Stomach (tissue), 9 donors: ENCODE data around the gene MIPOL1. TPM values are rescaled to one million over a fixed set of nuclear protein-coding genes. Genes with fewer than 3 reads are reported as not detected.
"Not testable (repeated sequence)": the region's sequence is repeated elsewhere in the genome, so short reads cannot be mapped to it uniquely, and the experiment has no call there.

Experiments
- DNase-seq, 2 donors: peaks; one replicate each; pipeline versions ENCODE4 v3.0.0 to v3.0.0-alpha.2; 2013 to 2019
- H3K27ac ChIP-seq, 5 donors: fragments of 200-600 bp in 4 of 5; sonication (generic) in 4 of 5; one replicate each; pipeline ENCODE4 v1.5.1; 2013 to 2019; ENCODE audit warnings: mild to moderate bottlenecking in 1 of 5, moderate library complexity in 1 of 5
- H3K27me3 ChIP-seq, 3 donors: fragments of 200-600 bp; sonication (generic); one replicate each; pipeline ENCODE4 v1.5.1; 2017 to 2019; ENCODE audit warnings: mixed run types in 1 of 3
- H3K36me3 ChIP-seq, 4 donors: fragments of 200-600 bp; sonication (generic); 1 replicate in 3 of 4; 2 replicates in 1 of 4; pipeline ENCODE4 v1.5.1; 2016 to 2019
- H3K4me1 ChIP-seq, 4 donors: fragments of 200-600 bp; sonication (generic); one replicate each; pipeline ENCODE4 v1.5.1; 2016 to 2019
- H3K4me3 ChIP-seq, 4 donors: fragments of 200-600 bp; sonication (generic) in 3 of 4; one replicate each; pipeline ENCODE4 v1.5.1; 2016 to 2019; ENCODE audit warnings: mild to moderate bottlenecking in 1 of 4
- H3K9me3 ChIP-seq, 4 donors: fragments of 200-600 bp; sonication (generic); one replicate each; pipeline ENCODE4 v1.5.1; 2016 to 2019
- EP300 ChIP-seq: sonication (generic); formaldehyde crosslinking; IDR thresholded peaks from one replicate; pipeline ENCODE4 v1.6.1; 2017; ENCODE audit warnings: antibody characterized with exemption
- POLR2A ChIP-seq, 4 donors: fragments of 450-650 bp; IDR thresholded peaks; one replicate each; pipeline ENCODE4 v1.6.1; 2016; ENCODE audit warnings: antibody characterized with exemption in 4 of 4, control low read depth in 2 of 4, mild to moderate bottlenecking in 1 of 4, moderate library complexity in 1 of 4
- POLR2AphosphoS5 ChIP-seq, 3 donors: sonication (generic); formaldehyde crosslinking; IDR thresholded peaks; one replicate each; pipeline ENCODE4 v1.6.1; 2016; ENCODE audit warnings: antibody characterized with exemption in 3 of 3
- WGBS, 5 donors: extraction: QIAGEN DNeasy Blood & Tissue Kit in 3 of 5; methylation state at CpG; one replicate each; pipeline versions ENCODE4 v1.1.5 to v1.1.7; 2013 to 2018; 5-methylcytosine and 5-hydroxymethylcytosine counted together
- intact Hi-C: fragments of 100-400 bp; cut with DNase I; formaldehyde crosslinking; loops from one replicate; pipeline ENCODE4 v1.15.1; 2023; ENCODE audit warnings: low total_unique reads
- polyA plus RNA-seq, 3 donors: library from polyadenylated mRNA; stranded (reverse); fragments of 200-250 nt; gene quantifications; one replicate each; pipeline ENCODE4 v1.2.3, GENCODE V29; 2013
- total RNA-seq, 5 donors: library from RNA; depleted of rRNA; stranded (reverse); fragments of >200 nt; gene quantifications; one replicate each; pipeline versions ENCODE4 v1.1.0 to v1.2.3, GENCODE V29; 2014 to 2016
- TF ChIP-seq, protein P1 (sequence below), 7 experiments: fragments of 450-650 bp in 4 of 7; fragments of 200-600 bp in 3 of 7; sonication (generic) in 3 of 7; IDR thresholded peaks; one replicate each; pipeline ENCODE4 v1.5.1; 2016 to 2019; ENCODE audit warnings: antibody characterized with exemption in 7 of 7, control low read depth in 2 of 7, mild to moderate bottlenecking in 1 of 7
- donor health status: healthy with polysubstance abuse.
- donor health status: Bipolar disorder and iron deficiency.
- donor health status: healthy.

MIPOL1 gene
- total and polyA plus RNA-seq, 8 donors, result 2.2 to 133 (median 15.8) TPM

DNA sequence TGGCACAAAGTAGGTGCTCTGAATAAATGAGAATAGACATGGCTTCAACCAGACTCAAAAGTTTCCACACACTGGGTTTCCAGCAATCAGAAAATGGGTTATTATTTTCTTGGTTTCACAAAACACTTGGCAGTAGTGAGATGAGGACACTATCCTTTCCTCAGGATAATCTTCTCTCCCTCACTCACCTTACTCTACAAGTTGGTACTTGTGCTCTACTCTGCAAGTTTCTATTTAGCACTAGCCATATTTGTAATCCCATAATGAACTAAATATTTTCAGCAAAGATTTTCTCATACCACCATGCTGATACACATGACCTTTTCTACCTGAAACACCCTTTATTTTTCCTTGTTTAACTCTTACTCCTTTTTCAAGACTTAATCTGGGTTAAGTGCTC, 259.6 kb downstream of the MIPOL1 start:
- no peak for DNase-seq
- H3K4me3 ChIP-seq, result no peak overlapping the region
- H3K4me1 ChIP-seq, result no peaks in the 10 kb centered on the region
- peaks cover 0 to 14% (median 8%) of the 10 kb centered on the region in 4 donors for H3K9me3 ChIP-seq
- no peaks in the 10 kb centered on the region for H3K36me3 ChIP-seq
- H3K27me3 ChIP-seq, result no peaks in the 10 kb centered on the region
- TF ChIP-seq EP300 (no peak), POLR2AphosphoS5 (IDR thresholded peaks at IDR 0.05) (no peak), POLR2A (IDR thresholded peaks at IDR 0.05) (no peak)
- TF ChIP-seq, protein P1, sequence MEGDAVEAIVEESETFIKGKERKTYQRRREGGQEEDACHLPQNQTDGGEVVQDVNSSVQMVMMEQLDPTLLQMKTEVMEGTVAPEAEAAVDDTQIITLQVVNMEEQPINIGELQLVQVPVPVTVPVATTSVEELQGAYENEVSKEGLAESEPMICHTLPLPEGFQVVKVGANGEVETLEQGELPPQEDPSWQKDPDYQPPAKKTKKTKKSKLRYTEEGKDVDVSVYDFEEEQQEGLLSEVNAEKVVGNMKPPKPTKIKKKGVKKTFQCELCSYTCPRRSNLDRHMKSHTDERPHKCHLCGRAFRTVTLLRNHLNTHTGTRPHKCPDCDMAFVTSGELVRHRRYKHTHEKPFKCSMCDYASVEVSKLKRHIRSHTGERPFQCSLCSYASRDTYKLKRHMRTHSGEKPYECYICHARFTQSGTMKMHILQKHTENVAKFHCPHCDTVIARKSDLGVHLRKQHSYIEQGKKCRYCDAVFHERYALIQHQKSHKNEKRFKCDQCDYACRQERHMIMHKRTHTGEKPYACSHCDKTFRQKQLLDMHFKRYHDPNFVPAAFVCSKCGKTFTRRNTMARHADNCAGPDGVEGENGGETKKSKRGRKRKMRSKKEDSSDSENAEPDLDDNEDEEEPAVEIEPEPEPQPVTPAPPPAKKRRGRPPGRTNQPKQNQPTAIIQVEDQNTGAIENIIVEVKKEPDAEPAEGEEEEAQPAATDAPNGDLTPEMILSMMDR (IDR thresholded peaks at IDR 0.05), result no peak
- no peak overlapping the region for H3K27ac ChIP-seq
- intact Hi-C loops, result no loop called here

DNA sequence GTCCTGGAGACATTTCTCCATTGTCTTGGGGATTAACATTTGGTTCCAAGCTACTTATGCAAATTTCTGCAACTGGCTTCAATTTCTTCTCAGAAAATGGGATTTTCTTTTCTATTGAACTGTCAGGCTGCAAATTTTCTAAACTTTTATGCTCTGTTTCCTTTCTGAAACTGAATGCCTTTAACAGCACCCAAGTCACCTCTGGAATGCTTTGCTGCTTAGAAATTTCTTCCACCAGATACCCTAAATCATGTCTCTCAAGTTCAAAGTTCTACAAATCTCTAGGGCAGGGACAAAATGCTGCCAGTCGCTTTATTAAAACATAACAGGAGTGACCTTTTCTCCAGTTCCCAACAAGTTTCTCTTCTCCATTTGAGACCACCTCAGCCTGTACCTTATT, 264.7 kb downstream of the MIPOL1 start:
- H3K36me3 ChIP-seq, H3K4me3 ChIP-seq, H3K4me1 ChIP-seq, H3K27me3 ChIP-seq, intact Hi-C loops, DNase-seq, H3K27ac ChIP-seq: not testable (repeated sequence)
- peaks cover 0 to 17% (median 8%) of the 10 kb centered on the region in 4 donors for H3K9me3 ChIP-seq
- 89 to 100% (median 97%) methylated on average over 1 of the region's 1 CpG for WGBS, 5 donors

DNA sequence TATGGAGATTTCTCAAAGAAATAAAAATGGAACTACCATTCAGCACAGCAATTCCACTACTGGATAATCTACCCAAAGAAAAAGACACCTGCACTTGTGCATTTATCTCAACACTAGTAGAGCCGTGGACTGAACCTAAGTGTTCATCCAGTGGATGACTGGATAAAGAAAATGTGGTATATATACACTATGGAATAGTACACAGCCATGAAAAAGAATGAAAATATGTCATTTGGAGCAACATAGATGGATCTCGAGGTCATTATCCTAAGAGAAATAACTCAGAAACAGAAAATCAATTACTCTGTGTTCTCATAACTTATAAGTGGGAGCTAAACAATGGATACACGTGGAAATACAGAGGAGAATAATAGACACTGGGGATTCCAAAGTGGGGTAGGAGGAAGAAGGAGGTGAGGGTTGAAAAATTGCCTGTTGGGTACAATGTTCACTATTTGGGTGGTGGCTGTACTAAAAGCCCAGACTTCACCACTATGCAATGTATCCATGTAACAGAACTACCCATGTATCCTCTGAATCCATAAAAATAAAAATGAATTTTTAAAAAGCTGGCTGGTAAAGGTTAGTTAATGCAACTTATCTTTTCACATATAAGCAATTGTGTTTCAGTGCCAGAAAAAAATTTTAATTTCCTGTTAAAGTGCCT, 266.6 kb downstream of the MIPOL1 start:
- intact Hi-C loops, result no loop called here
- H3K27ac ChIP-seq, result no peak overlapping the region
- H3K27me3 ChIP-seq, result no peaks in the 10 kb centered on the region
- 85 to 94% (median 93%) methylated on average over 3 of the region's 3 CpGs for WGBS, 5 donors
- H3K9me3 ChIP-seq, result peaks cover 0 to 17% (median 8%) of the 10 kb centered on the region in 4 donors
- H3K4me1 ChIP-seq, result peaks cover 0 to 5% (median 0%) of the 10 kb centered on the region in 4 donors
- no peak for DNase-seq
- no peaks in the 10 kb centered on the region for H3K36me3 ChIP-seq
- H3K4me3 ChIP-seq, result no peak overlapping the region
- TF ChIP-seq POLR2AphosphoS5 (IDR thresholded peaks at IDR 0.05) (no peak), POLR2A (IDR thresholded peaks at IDR 0.05) (no peak), EP300 (no peak)
- TF ChIP-seq, protein P1 (IDR thresholded peaks at IDR 0.05), result no peak

DNA sequence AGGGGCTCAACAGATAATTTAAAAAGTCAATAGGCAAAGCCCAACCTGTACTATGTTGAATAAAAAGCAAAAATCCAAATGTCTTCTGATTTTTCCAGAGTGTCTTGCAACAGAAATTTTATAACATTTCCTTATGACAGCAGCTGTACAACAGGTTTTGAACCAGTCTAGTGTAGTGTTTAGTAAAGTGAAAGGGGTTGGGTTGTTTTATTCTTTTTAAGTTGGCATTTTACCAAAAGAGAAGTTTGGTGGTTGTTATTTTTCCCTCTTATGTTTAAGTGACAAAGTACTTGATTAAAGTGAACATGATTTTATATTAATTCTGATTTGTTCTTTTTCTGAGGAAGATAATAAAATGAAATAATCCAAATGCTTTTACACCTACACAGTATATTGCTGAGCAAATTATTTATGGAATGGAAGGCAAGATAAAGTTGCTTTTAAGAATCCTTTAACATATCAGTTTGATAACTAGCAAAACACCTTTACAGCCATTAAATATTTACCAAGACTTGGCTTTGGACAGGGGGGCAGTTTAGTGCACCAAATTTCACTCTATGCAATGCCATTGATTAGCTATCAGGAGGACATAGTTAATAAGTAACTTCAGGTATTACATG, 268.4 kb downstream of the MIPOL1 start:
- no peak for TF ChIP-seq EP300
- TF ChIP-seq POLR2A (IDR thresholded peaks at IDR 0.05), result no peak
- peak in 1 of 3 donors; percentile 64 for TF ChIP-seq POLR2AphosphoS5 (IDR thresholded peaks at IDR 0.05)
- H3K27me3 ChIP-seq, result no peaks in the 10 kb centered on the region
- peaks cover 0 to 17% (median 3%) of the 10 kb centered on the region in 4 donors for H3K9me3 ChIP-seq
- H3K4me1 ChIP-seq, result peaks cover 0 to 5% (median 0%) of the 10 kb centered on the region in 4 donors
- intact Hi-C loops, result no loop called here
- peak overlapping the region in 4 of 5 donors; percentile 21 to 72 (median 53) for H3K27ac ChIP-seq
- DNase-seq, result peak in 1 of 2 donors; percentile 65
- H3K36me3 ChIP-seq, result no peaks in the 10 kb centered on the region
- H3K4me3 ChIP-seq, result no peak overlapping the region

DNA sequence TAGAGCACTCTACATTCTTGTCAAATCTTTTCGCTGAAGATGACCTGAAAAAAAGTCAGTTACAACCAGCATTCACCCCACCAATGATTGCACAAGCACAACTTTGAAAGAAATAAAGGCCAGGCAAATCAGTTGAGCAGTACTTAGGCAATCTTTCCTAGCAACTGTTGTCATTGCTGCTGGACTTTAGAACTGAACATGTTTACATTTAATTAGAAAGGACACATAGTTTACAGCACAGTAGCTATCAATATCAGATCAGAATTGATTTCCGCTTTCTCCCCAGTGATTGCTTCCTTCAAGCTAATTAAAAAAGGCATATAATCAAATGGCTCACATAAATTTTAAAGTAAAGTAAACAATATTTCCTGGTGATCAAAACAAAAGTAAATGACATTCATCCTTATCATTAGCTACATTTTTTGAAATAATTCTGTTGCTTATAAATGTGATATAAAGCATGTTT, 268.9 kb downstream of the MIPOL1 start:
- H3K36me3 ChIP-seq, result no peaks in the 10 kb centered on the region
- 29 to 70% (median 36%) methylated on average over 2 of the region's 2 CpGs for WGBS, 5 donors
- H3K27ac ChIP-seq, result peak overlapping the region in 3 of 5 donors; percentile 5 to 72 (median 32)
- intact Hi-C loops, result no loop called here
- peaks cover 0 to 5% (median 0%) of the 10 kb centered on the region in 4 donors for H3K4me1 ChIP-seq
- H3K4me3 ChIP-seq, result no peak overlapping the region
- TF ChIP-seq POLR2AphosphoS5 (IDR thresholded peaks at IDR 0.05) (peak in 2 of 3 donors; percentile 42 to 50), EP300 (no peak)
- peak in 1 of 2 donors; percentile 74 for DNase-seq
- peaks cover 0 to 12% (median 2%) of the 10 kb centered on the region in 4 donors for H3K9me3 ChIP-seq
- no peaks in the 10 kb centered on the region for H3K27me3 ChIP-seq

DNA sequence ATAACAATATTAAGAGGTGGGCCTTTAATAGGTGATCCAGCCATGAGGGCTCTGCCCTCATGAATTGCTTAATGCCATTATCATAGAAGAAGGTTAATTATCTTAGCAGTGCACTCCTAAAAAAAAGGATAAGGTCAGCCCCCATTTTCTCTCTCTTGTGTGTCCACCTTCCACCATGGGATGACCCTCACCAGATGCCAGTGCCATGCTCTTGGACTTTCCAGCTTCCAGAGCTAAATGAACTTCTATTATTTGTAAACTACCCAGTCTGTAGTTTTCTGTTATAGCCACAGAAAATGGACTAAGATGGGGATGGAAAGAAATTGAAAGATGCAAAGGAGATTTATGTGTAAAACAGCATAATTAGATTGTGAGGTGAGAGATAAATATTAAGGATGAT, 271.9 kb downstream of the MIPOL1 start:
- Histone ChIP-seq H3K4me3 (no peak overlapping the region), H3K36me3 (no peaks in the 10 kb centered on the region), H3K4me1 (peaks cover 0 to 5% (median 0%) of the 10 kb centered on the region in 4 donors), H3K27ac (no peak overlapping the region), H3K27me3 (no peaks in the 10 kb centered on the region), H3K9me3 (peaks cover 0 to 6% (median 2%) of the 10 kb centered on the region in 4 donors)
- DNase-seq, result no peak
- TF ChIP-seq POLR2AphosphoS5 (IDR thresholded peaks at IDR 0.05) (no peak), EP300 (no peak), POLR2A (IDR thresholded peaks at IDR 0.05) (no peak)
- TF ChIP-seq, protein P1 (IDR thresholded peaks at IDR 0.05), result no peak
- intact Hi-C loops, result no loop called here
